Osteoblast (primary cell): Measurements from ENCODE around the gene HTR1E. TPM values are rescaled to one million over a fixed set of nuclear protein-coding genes. Genes with fewer than 3 reads are reported as not detected.
A peak's percentile ranks its signal among the peaks of the same experiment; 100 is the strongest.
"Not testable (repeated sequence)": the region's sequence is repeated elsewhere in the genome, so short reads cannot be mapped to it uniquely, and the experiment has no call there.

ENCODE experiments used
- DNase-seq: peaks from one replicate; pipeline ENCODE4 v3.0.0; 2011; ENCODE audit warnings: low spot score, mixed read lengths; ENCODE audit not compliant: insufficient read length; ENCODE audit errors: missing footprints
- H2AFZ ChIP-seq: 2 replicates; pipeline ENCODE4 v1.6.0; 2011; ENCODE audit warnings: mild to moderate bottlenecking, low read length
- H3K27ac ChIP-seq: 2 replicates; pipeline ENCODE4 v1.5.1; 2011; ENCODE audit warnings: mild to moderate bottlenecking, low read depth, low read length, moderate library complexity
- H3K27me3 ChIP-seq: 2 replicates; pipeline ENCODE4 v1.6.0; 2012; ENCODE audit warnings: mild to moderate bottlenecking, control low read depth, inconsistent platforms, low read length, moderate library complexity; ENCODE audit not compliant: insufficient read depth
- H3K36me3 ChIP-seq: 2 replicates; pipeline ENCODE4 v1.5.1; 2011; ENCODE audit warnings: mild to moderate bottlenecking, low read length, control low read depth, moderate library complexity; ENCODE audit not compliant: insufficient read depth
- H3K4me1 ChIP-seq: 2 replicates; pipeline ENCODE4 v1.5.1; 2011; ENCODE audit warnings: mild to moderate bottlenecking, low read length, control low read depth, moderate library complexity; ENCODE audit not compliant: insufficient read depth
- H3K4me2 ChIP-seq: 2 replicates; pipeline ENCODE4 v1.6.0; 2011; ENCODE audit warnings: mild to moderate bottlenecking, low read length; ENCODE audit not compliant: insufficient read depth
- H3K4me3 ChIP-seq: fragments of 200-600 bp; sonication (generic); 3 replicates; pipeline ENCODE4 v1.5.1; 2012; ENCODE audit warnings: mild to moderate bottlenecking, low read length, inconsistent platforms; ENCODE audit not compliant: insufficient read depth
- H3K79me2 ChIP-seq: 2 replicates; pipeline ENCODE4 v1.6.0; 2012; ENCODE audit warnings: mild to moderate bottlenecking, low read length, control low read depth, inconsistent platforms; ENCODE audit not compliant: insufficient read depth
- H3K9me3 ChIP-seq: 2 replicates; pipeline ENCODE4 v1.5.1; 2011; ENCODE audit warnings: low read depth, low read length, control low read depth
- H4K20me1 ChIP-seq: 2 replicates; pipeline ENCODE4 v1.6.0; 2012; ENCODE audit warnings: mild to moderate bottlenecking, low read length, control low read depth; ENCODE audit not compliant: insufficient read depth
- CTCF ChIP-seq: IDR thresholded peaks from 2 replicates; pipeline ENCODE4 v1.5.1; 2011; ENCODE audit warnings: mild to moderate bottlenecking, low read depth, low read length, moderate library complexity; ENCODE audit errors: extremely low read depth
- total RNA-seq: library from RNA; depleted of rRNA; stranded (reverse); fragments of >200 nt; gene quantifications from 2 replicates; pipeline ENCODE4 v1.2.3, GENCODE V29; 2012

HTR1E gene
- not detected in 2 replicates for total RNA-seq

- DNase-seq, result peak; percentile 76
- H3K4me2 ChIP-seq, result peak within 1 kb of the TSS; percentile 55
- H3K4me1 ChIP-seq, result no peaks in the 10 kb centered on the region
- H3K27ac ChIP-seq, result no peak within 1 kb of the TSS
- peaks cover 10% of the 10 kb centered on the region for H3K27me3 ChIP-seq
- TF ChIP-seq CTCF, result peak; percentile 44
- H4K20me1 ChIP-seq, result no peaks in the 10 kb centered on the region
- H3K79me2 ChIP-seq, result no peaks in the 10 kb centered on the region
- H3K36me3 ChIP-seq, result no peaks in the 10 kb centered on the region
- peak within 1 kb of the TSS; percentile 48 for H3K4me3 ChIP-seq
- H3K9me3 ChIP-seq, result no peaks in the 10 kb centered on the region
- H2AFZ ChIP-seq, result peak within 1 kb of the TSS; percentile 72
Measured at GRCh38 chr6:86937219-86938079, at the start of gene HTR1E. TSS of gene HTR1E (plus strand) at chr6:86937528. CDS start at chr6:87015335, 77,807 bp downstream.

- H3K36me3 ChIP-seq, result no peaks in the 10 kb centered on the region
- H3K4me1 ChIP-seq, result no peaks in the 10 kb centered on the region
- no peak overlapping the region for H2AFZ ChIP-seq
- H4K20me1 ChIP-seq, result no peaks in the 10 kb centered on the region
- no peak for DNase-seq
- H3K4me3 ChIP-seq, result no peak overlapping the region
- no peaks in the 10 kb centered on the region for H3K27me3 ChIP-seq
- H3K27ac ChIP-seq, result no peak overlapping the region
- TF ChIP-seq CTCF, result no peak
- no peaks in the 10 kb centered on the region for H3K79me2 ChIP-seq
- no peaks in the 10 kb centered on the region for H3K9me3 ChIP-seq
- H3K4me2 ChIP-seq, result no peak overlapping the region
Measured at GRCh38 chr6:86888301-86888700, 49.0 kb upstream of the HTR1E start.

GRCh38 chr6:86897265-86897664 is 40.1 kb upstream of the HTR1E start:
- not testable (repeated sequence) for H2AFZ ChIP-seq, H3K79me2 ChIP-seq, H3K9me3 ChIP-seq, H3K4me2 ChIP-seq, H3K4me1 ChIP-seq, H3K36me3 ChIP-seq, H3K4me3 ChIP-seq, H3K27me3 ChIP-seq, H3K27ac ChIP-seq, H4K20me1 ChIP-seq, DNase-seq

- H4K20me1 ChIP-seq, result no peaks in the 10 kb centered on the region
- no peaks in the 10 kb centered on the region for H3K27me3 ChIP-seq
- H3K36me3 ChIP-seq, result no peaks in the 10 kb centered on the region
- H2AFZ ChIP-seq, result no peak overlapping the region
- no peak for DNase-seq
- peaks cover 4% of the 10 kb centered on the region for H3K9me3 ChIP-seq
- no peak overlapping the region for H3K4me2 ChIP-seq
- H3K79me2 ChIP-seq, result no peaks in the 10 kb centered on the region
- H3K4me1 ChIP-seq, result no peaks in the 10 kb centered on the region
- no peak overlapping the region for H3K27ac ChIP-seq
- no peak overlapping the region for H3K4me3 ChIP-seq
- no peak for TF ChIP-seq CTCF
Measured at GRCh38 chr6:86913795-86914194, 23.5 kb upstream of the HTR1E start.
